Omental fat pad (tissue), 4 donors: Measurements from ENCODE around the gene P2RX7. TPM values are rescaled to one million over a fixed set of nuclear protein-coding genes. Genes with fewer than 3 reads are reported as not detected.
"Not testable (repeated sequence)": the region's sequence is repeated elsewhere in the genome, so short reads cannot be mapped to it uniquely, and the experiment has no call there.

Experiments used
- ATAC-seq: fragments of 150-250 bp; one replicate; pipeline ENCODE4 v1.9.1; 2016; ENCODE audit warnings: mild to moderate bottlenecking, moderate library complexity; ENCODE audit not compliant: low FRiP score
- DNase-seq: peaks from one replicate; pipeline ENCODE4 v3.0.0-alpha.2; 2019; ENCODE audit warnings: low spot score
- total RNA-seq, 4 donors: library from RNA; depleted of rRNA; stranded (reverse); fragments of >200 nt; gene quantifications; one replicate each; pipeline ENCODE4 v1.1.0, GENCODE V29; 2016
- TF ChIP-seq, protein P1 (sequence below), 3 donors: fragments of 450-650 bp; IDR thresholded peaks; one replicate each; pipeline ENCODE4 v1.5.1; 2016 to 2017; ENCODE audit warnings: antibody characterized with exemption in 3 of 3, mild to moderate bottlenecking in 3 of 3, moderate library complexity in 2 of 3

Gene P2RX7
- total RNA-seq, 4 donors from 2014 or later, result 2.4 to 8.6 (median 5.6) TPM

- ATAC-seq, result no peak
- TF ChIP-seq, protein P1, sequence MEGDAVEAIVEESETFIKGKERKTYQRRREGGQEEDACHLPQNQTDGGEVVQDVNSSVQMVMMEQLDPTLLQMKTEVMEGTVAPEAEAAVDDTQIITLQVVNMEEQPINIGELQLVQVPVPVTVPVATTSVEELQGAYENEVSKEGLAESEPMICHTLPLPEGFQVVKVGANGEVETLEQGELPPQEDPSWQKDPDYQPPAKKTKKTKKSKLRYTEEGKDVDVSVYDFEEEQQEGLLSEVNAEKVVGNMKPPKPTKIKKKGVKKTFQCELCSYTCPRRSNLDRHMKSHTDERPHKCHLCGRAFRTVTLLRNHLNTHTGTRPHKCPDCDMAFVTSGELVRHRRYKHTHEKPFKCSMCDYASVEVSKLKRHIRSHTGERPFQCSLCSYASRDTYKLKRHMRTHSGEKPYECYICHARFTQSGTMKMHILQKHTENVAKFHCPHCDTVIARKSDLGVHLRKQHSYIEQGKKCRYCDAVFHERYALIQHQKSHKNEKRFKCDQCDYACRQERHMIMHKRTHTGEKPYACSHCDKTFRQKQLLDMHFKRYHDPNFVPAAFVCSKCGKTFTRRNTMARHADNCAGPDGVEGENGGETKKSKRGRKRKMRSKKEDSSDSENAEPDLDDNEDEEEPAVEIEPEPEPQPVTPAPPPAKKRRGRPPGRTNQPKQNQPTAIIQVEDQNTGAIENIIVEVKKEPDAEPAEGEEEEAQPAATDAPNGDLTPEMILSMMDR (IDR thresholded peaks at IDR 0.05), result no peak
These were observed 29.7 kb downstream of the P2RX7 start for GRCh38 chr12:121162384-121162783.

DNA sequence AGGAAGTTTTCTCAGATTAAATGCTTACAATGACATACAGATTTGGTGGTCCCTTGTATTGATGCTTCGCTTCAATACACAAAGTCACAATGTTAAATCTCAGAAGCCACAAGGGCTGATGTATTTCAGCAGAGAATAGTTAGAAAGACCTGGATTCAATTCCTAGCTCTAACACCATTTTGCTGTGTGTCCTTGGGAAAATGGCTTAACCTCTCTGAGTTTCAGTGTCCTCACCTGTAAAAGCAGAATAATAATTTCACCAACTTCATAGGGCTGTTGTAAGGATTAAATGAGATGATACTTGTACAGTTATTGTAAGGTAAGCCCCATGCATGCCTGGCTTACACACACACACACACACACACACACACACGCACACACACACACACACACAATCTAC is 30.3 kb downstream of the P2RX7 start:
- DNase-seq, result no peak
- TF ChIP-seq, protein P1 (IDR thresholded peaks at IDR 0.05), result no peak
- no peak for ATAC-seq

More at GRCh38 chr12:121162384-121162783, 29.7 kb downstream of the P2RX7 start:
- DNase-seq, result no peak

- not testable (repeated sequence) for ATAC-seq
These were observed 32.2 kb downstream of the P2RX7 start for GRCh38 chr12:121164839-121165238.

GRCh38 chr12:121165316-121165715 is 32.6 kb downstream of the P2RX7 start:
- DNase-seq (no peak), ATAC-seq (no peak)
- TF ChIP-seq, protein P1 (IDR thresholded peaks at IDR 0.05), result no peak

More at GRCh38 chr12:121164839-121165238, 32.2 kb downstream of the P2RX7 start:
- DNase-seq, result not testable (repeated sequence)

- DNase-seq (no peak), ATAC-seq (no peak)
- TF ChIP-seq, protein P1 (IDR thresholded peaks at IDR 0.05), result no peak
These were observed 33.7 kb downstream of the P2RX7 start for GRCh38 chr12:121166356-121166755.

DNA sequence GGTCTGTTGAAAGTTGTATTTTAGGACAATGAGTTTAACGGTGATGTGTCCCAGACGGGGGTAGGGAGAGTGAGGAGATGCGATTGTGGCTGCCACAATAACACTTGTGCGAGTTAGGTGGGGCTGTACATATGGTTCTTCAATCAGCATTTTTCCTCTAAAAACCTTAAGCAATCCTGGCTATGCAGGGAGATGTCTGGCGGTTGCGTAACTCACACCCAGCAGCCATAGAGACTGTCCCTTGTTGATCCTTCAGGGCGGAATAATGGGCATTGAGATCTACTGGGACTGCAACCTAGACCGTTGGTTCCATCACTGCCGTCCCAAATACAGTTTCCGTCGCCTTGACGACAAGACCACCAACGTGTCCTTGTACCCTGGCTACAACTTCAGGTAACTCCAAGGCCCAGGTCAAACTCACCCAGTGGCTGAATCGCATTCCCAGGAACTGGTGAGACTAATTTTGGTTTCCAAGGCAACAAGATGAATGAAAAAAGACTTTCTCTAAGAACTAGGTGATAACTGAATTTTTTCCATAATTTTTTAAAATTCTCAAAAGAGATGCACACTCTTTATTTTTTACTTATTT is 34.6 kb downstream of the P2RX7 start:
- ATAC-seq, result no peak
- no peak for DNase-seq
- TF ChIP-seq, protein P1 (IDR thresholded peaks at IDR 0.05), result no peak

DNA sequence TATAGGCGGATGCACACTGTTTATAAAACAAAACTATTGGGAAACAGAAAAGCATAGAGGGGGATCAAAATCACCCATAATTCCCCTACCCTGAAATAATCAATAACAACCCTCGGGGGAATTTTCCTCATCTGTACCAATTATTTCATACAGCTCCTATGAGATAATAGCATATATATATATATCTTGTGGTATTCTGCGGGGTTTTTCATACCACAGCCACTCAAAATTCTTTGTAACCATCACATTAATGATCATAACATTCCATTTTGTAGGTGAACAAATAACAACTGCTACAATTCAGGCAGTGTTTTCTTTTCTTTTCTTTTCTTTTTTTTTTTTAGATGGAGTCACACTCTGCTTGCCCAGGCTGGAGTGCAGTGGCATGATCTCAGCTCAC is 35.3 kb downstream of the P2RX7 start:
- TF ChIP-seq, protein P1 (IDR thresholded peaks at IDR 0.05), result no peak
- ATAC-seq (no peak), DNase-seq (no peak)
